ENCODE measurements around the gene VPS18. TPM values are rescaled to one million over a fixed set of nuclear protein-coding genes. Genes with fewer than 3 reads are reported as not detected.

VPS18 gene
- total RNA-seq, 1 experiment from 2014 or later = 23.8 TPM

DNA sequence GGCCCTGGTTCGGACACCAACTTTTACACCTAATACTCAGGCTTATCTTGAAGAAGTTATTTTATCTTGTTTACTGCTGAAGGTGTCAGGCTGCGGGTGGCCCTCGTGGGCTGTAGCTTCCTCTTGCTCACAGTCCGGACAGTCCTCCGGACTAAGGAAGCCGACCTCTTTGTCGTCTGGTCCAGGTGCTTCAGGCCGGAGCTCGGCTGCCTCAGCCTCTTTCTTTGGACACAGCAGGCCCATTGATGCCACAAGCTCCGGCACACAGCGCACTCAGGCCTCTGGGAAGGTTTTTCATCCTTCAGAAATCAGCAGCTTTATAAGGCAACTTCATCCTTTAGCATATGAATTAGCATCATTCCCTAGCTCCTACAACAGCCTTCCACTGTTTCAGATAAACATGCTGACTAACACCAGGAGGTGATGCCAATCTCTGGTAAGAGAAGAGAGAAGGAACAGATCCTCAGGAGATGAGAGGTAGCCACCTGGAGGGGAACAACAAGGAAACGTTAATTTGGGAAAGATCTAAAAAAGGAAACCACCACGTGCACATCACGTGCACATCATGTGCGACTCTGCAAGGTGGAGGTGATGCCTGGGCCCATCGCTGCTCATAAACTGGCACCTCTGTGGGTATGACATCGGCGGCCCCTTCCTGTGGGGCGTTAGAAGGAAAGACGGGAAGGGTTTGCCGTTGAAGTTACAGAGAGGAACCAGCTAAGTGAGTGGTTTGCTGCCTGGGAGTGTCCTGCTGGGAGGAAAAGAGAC lies 54.6 kb downstream of the VPS18 start:
- CTCF ChIA-PET = interaction anchor here (0.6 kb wide), 1 partner anchor 10 kb away, joined by 15 read pairs; no protein-coding TSS in a partner anchor
- Histone ChIP-seq H3K36me3 (ENCODE audit: insufficient read depth, low read length, poor library complexity, severe bottlenecking) (no peaks in the 10 kb centered on the region), H3K4me1 (ENCODE audit: insufficient read depth, low read length, poor library complexity, severe bottlenecking) (peaks cover 14% of the 10 kb centered on the region), H3K27ac (ENCODE audit: low read depth, low read length, poor library complexity, severe bottlenecking) (no peak overlapping the region), H3K4me3 (ENCODE audit: low read depth, low read length, poor library complexity, severe bottlenecking) (no peak overlapping the region), H3K9me3 (ENCODE audit: low read depth, low read length, poor library complexity, severe bottlenecking) (no peaks in the 10 kb centered on the region), H3K27me3 (replicated peaks; ENCODE audit: insufficient read depth, low read depth, low read length, poor library complexity) (no peaks in the 10 kb centered on the region)
- TF ChIP-seq CTCF (conservative IDR thresholded peaks at IDR 0.05; ENCODE audit: low read depth, low read length) = no peak
- no peak for TF ChIP-seq EZH2 (IDR thresholded peaks at IDR 0.05; ENCODE audit: borderline replicate concordance, low read depth, low read length, poor library complexity, severe bottlenecking)
- intact Hi-C loops (cut with micrococcal nuclease; ENCODE audit: unreplicated experiment) = no loop called here
- DNase-seq (ENCODE audit: low spot score) = no peak
- POLR2A ChIA-PET (ENCODE audit: low non-redundant PET) = no interaction called here
- no TSS peak for BruUV-seq (replicated peaks)

DNA sequence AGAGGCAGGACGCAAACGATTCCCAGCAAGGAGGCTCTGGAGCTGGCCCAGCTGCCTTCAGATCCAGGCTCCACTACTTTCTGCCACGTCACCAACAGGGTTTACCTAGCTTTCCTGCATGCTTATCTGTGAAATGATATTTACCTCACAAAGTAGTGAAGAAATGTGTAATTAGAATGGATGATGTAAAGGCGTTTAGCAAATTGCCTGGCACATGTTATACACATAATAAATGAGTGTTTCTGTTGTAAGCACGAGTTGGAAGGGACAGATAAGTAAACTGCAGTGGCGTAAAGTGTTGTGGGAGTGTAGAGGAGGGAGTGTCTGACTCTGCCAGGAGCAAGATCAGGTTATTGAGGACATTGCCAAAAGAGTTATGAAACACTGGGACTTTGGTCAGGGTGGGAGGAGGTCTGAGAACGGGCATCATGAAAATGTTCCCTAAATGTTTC lies 55.5 kb downstream of the VPS18 start:
- TF ChIP-seq EZH2 (IDR thresholded peaks at IDR 0.05; ENCODE audit: borderline replicate concordance, low read depth, low read length, poor library complexity, severe bottlenecking) (no peak), CTCF (conservative IDR thresholded peaks at IDR 0.05; ENCODE audit: low read depth, low read length) (no peak)
- BruUV-seq (replicated peaks) = no TSS peak
- intact Hi-C loops (cut with micrococcal nuclease; ENCODE audit: unreplicated experiment) = loop anchor here (5.0 kb wide), 1 partner anchor 283 kb away; the partner anchor contains the start of genes CHP1 and EXD1
- CTCF ChIA-PET = interaction anchor here (0.6 kb wide), 1 partner anchor 10 kb away, joined by 15 read pairs; no protein-coding TSS in a partner anchor
- POLR2A ChIA-PET (ENCODE audit: low non-redundant PET) = no interaction called here
- no peaks in the 10 kb centered on the region for H3K9me3 ChIP-seq (ENCODE audit: low read depth, low read length, poor library complexity, severe bottlenecking)
- DNase-seq (ENCODE audit: low spot score) = no peak
- H3K27ac ChIP-seq (ENCODE audit: low read depth, low read length, poor library complexity, severe bottlenecking) = no peak overlapping the region
- no peaks in the 10 kb centered on the region for H3K36me3 ChIP-seq (ENCODE audit: insufficient read depth, low read length, poor library complexity, severe bottlenecking)
- H3K4me3 ChIP-seq (ENCODE audit: low read depth, low read length, poor library complexity, severe bottlenecking) = no peak overlapping the region
- no peaks in the 10 kb centered on the region for H3K27me3 ChIP-seq (replicated peaks; ENCODE audit: insufficient read depth, low read depth, low read length, poor library complexity)
- peaks cover 17% of the 10 kb centered on the region for H3K4me1 ChIP-seq (ENCODE audit: insufficient read depth, low read length, poor library complexity, severe bottlenecking)

DNA sequence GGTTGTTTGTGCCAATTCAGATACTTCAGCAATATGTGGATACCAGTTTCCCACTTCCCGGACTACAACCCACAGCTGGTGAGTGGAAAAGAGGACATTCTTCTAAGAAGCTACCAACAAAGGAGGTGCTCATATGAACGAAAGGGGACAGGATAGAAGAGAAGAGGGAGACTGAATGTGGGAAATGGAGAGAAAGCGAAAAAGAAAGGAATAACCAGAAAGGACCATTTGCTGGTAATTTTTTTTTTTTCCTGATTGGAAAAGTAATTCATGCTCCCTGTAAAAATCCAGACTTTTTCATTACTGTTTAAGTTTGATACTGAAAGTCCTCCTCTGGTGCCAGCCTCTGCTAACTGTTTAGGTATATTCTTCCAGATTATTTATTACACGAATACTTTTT lies 57.5 kb downstream of the VPS18 start:
- TSS peak; percentile 84 for BruUV-seq (replicated peaks)

More for the DNA sequence above, 57.5 kb downstream of the VPS18 start:
- ChIA-PET CTCF (no interaction called here), POLR2A (ENCODE audit: low non-redundant PET) (interaction anchor here (0.7 kb wide), 1 partner anchor 164 kb away, joined by 3 read pairs; the partner anchor contains the start of gene INO80)
- no peak for DNase-seq (ENCODE audit: low spot score)
- Histone ChIP-seq H3K27me3 (replicated peaks; ENCODE audit: insufficient read depth, low read depth, low read length, poor library complexity) (no peaks in the 10 kb centered on the region), H3K36me3 (ENCODE audit: insufficient read depth, low read length, poor library complexity, severe bottlenecking) (peaks cover 18% of the 10 kb centered on the region), H3K4me3 (ENCODE audit: low read depth, low read length, poor library complexity, severe bottlenecking) (peak overlapping the region; percentile 69), H3K27ac (ENCODE audit: low read depth, low read length, poor library complexity, severe bottlenecking) (peak overlapping the region; percentile 99), H3K4me1 (ENCODE audit: insufficient read depth, low read length, poor library complexity, severe bottlenecking) (peaks cover 32% of the 10 kb centered on the region), H3K9me3 (ENCODE audit: low read depth, low read length, poor library complexity, severe bottlenecking) (no peaks in the 10 kb centered on the region)
- intact Hi-C loops (cut with micrococcal nuclease; ENCODE audit: unreplicated experiment) = loop anchor here (5.0 kb wide), 1 partner anchor 281 kb away; the partner anchor contains the start of genes CHP1 and EXD1
- TF ChIP-seq CTCF (conservative IDR thresholded peaks at IDR 0.05; ENCODE audit: low read depth, low read length) = no peak
- no peak for TF ChIP-seq EZH2 (IDR thresholded peaks at IDR 0.05; ENCODE audit: borderline replicate concordance, low read depth, low read length, poor library complexity, severe bottlenecking)

Data from A673 (cell line).